ENCODE data around the gene RASL11A. TPM values are rescaled to one million over a fixed set of nuclear protein-coding genes. Genes with fewer than 3 reads are reported as not detected.

Gene RASL11A
- total and polyA plus RNA-seq, 2 experiments from 2014 or later = 6.3 to 18.8 TPM

- WGBS (ENCODE audit: low lambda C conversion rate, missing lambda C conversion rate) = 87% methylated on average over 2 of the region's 2 CpGs
- no peak for DNase-seq (ENCODE audit: low spot score)
- no peaks in the 10 kb centered on the region for H3K27me3 ChIP-seq
- H3K36me3 ChIP-seq (replicated peaks; ENCODE audit: insufficient read depth, low read depth) = no peaks in the 10 kb centered on the region
- H2AFZ ChIP-seq = no peak overlapping the region
- no peaks in the 10 kb centered on the region for H3K4me1 ChIP-seq (ENCODE audit: insufficient read depth)
- no peaks in the 10 kb centered on the region for H3K9me3 ChIP-seq (ENCODE audit: low read depth)
- H3K27ac ChIP-seq = peak overlapping the region; percentile 36
- H3K79me2 ChIP-seq = peaks cover 34% of the 10 kb centered on the region
- H3K9me2 ChIP-seq (replicated peaks; ENCODE audit: insufficient read depth) = no peaks in the 10 kb centered on the region
- TF ChIP-seq EZH2 (IDR thresholded peaks at IDR 0.05; ENCODE audit: borderline replicate concordance) (no peak), EZH2phosphoT487 (IDR thresholded peaks at IDR 0.05; ENCODE audit: low read depth, severe bottlenecking, unreplicated experiment) (no peak), CTCF (IDR thresholded peaks at IDR 0.05; ENCODE audit: poor library complexity) (no peak)
- H3K4me2 ChIP-seq = no peak overlapping the region
- no peak overlapping the region for H3K4me3 ChIP-seq
- H4K20me1 ChIP-seq (ENCODE audit: insufficient read depth, poor library complexity, severe bottlenecking) = peaks cover 34% of the 10 kb centered on the region
These were observed 10.8 kb upstream of the RASL11A start for GRCh38 chr13:27259831-27260230.

GRCh38 chr13:27261396-27261795, 9.2 kb upstream of the RASL11A start:
- Histone ChIP-seq H3K27ac (no peak overlapping the region), H3K27me3 (no peaks in the 10 kb centered on the region), H3K9me2 (replicated peaks; ENCODE audit: insufficient read depth) (no peaks in the 10 kb centered on the region), H3K9me3 (ENCODE audit: low read depth) (no peaks in the 10 kb centered on the region), H4K20me1 (ENCODE audit: insufficient read depth, poor library complexity, severe bottlenecking) (peaks cover 23% of the 10 kb centered on the region), H3K4me3 (no peak overlapping the region), H3K36me3 (replicated peaks; ENCODE audit: insufficient read depth, low read depth) (no peaks in the 10 kb centered on the region), H2AFZ (no peak overlapping the region), H3K79me2 (peaks cover 18% of the 10 kb centered on the region), H3K4me1 (ENCODE audit: insufficient read depth) (no peaks in the 10 kb centered on the region), H3K4me2 (no peak overlapping the region)
- DNase-seq (ENCODE audit: low spot score) = no peak
- TF ChIP-seq CTCF (IDR thresholded peaks at IDR 0.05; ENCODE audit: poor library complexity) (no peak), EZH2phosphoT487 (IDR thresholded peaks at IDR 0.05; ENCODE audit: low read depth, severe bottlenecking, unreplicated experiment) (no peak), EZH2 (IDR thresholded peaks at IDR 0.05; ENCODE audit: borderline replicate concordance) (no peak)
- WGBS (ENCODE audit: low lambda C conversion rate, missing lambda C conversion rate) = 64% methylated on average over 5 of the region's 5 CpGs

DNA sequence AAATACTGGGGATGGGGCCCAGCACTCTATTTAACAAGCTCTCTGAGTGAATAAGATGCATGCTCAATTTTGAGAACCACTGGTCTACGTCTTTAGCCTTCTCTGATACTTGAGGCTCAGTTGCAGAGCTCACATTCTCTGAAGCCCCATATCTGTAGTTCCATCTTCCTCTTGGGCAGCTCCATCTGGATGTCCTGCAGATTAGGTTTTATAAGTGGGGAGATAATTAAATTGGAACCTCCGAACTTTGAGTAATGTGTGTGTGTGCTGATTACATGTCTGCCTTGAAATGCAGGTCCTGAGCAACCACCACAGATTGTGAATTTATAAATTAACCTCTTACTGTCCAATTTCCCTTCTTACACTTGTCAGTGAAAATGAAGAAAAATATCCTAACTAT, 7.2 kb upstream of the RASL11A start:
- Histone ChIP-seq H2AFZ (no peak overlapping the region), H3K79me2 (peaks cover 5% of the 10 kb centered on the region), H3K27me3 (no peaks in the 10 kb centered on the region), H3K4me2 (no peak overlapping the region), H3K4me1 (ENCODE audit: insufficient read depth) (no peaks in the 10 kb centered on the region), H3K9me3 (ENCODE audit: low read depth) (no peaks in the 10 kb centered on the region), H3K4me3 (no peak overlapping the region), H3K27ac (no peak overlapping the region), H4K20me1 (ENCODE audit: insufficient read depth, poor library complexity, severe bottlenecking) (peaks cover 16% of the 10 kb centered on the region), H3K9me2 (replicated peaks; ENCODE audit: insufficient read depth) (no peaks in the 10 kb centered on the region), H3K36me3 (replicated peaks; ENCODE audit: insufficient read depth, low read depth) (no peaks in the 10 kb centered on the region)
- WGBS (ENCODE audit: low lambda C conversion rate, missing lambda C conversion rate) = 67% methylated on average over 2 of the region's 2 CpGs
- no peak for DNase-seq (ENCODE audit: low spot score)
- TF ChIP-seq CTCF (IDR thresholded peaks at IDR 0.05; ENCODE audit: poor library complexity) (no peak), EZH2 (IDR thresholded peaks at IDR 0.05; ENCODE audit: borderline replicate concordance) (no peak), EZH2phosphoT487 (IDR thresholded peaks at IDR 0.05; ENCODE audit: low read depth, severe bottlenecking, unreplicated experiment) (no peak)

GRCh38 chr13:27264181-27264580, 6.4 kb upstream of the RASL11A start:
- WGBS (ENCODE audit: low lambda C conversion rate, missing lambda C conversion rate) = 67% methylated on average over 5 of the region's 5 CpGs
- H4K20me1 ChIP-seq (ENCODE audit: insufficient read depth, poor library complexity, severe bottlenecking) = peaks cover 11% of the 10 kb centered on the region

More at GRCh38 chr13:27264181-27264580, 6.4 kb upstream of the RASL11A start:
- TF ChIP-seq EZH2 (IDR thresholded peaks at IDR 0.05; ENCODE audit: borderline replicate concordance) (no peak), CTCF (IDR thresholded peaks at IDR 0.05; ENCODE audit: poor library complexity) (no peak), EZH2phosphoT487 (IDR thresholded peaks at IDR 0.05; ENCODE audit: low read depth, severe bottlenecking, unreplicated experiment) (no peak)
- no peak overlapping the region for H3K4me3 ChIP-seq
- H2AFZ ChIP-seq = no peak overlapping the region
- DNase-seq (ENCODE audit: low spot score) = peak; percentile 35
- H3K9me3 ChIP-seq (ENCODE audit: low read depth) = no peaks in the 10 kb centered on the region
- no peaks in the 10 kb centered on the region for H3K36me3 ChIP-seq (replicated peaks; ENCODE audit: insufficient read depth, low read depth)
- H3K4me1 ChIP-seq (ENCODE audit: insufficient read depth) = no peaks in the 10 kb centered on the region
- H3K27ac ChIP-seq = peak overlapping the region; percentile 1
- no peaks in the 10 kb centered on the region for H3K9me2 ChIP-seq (replicated peaks; ENCODE audit: insufficient read depth)
- peaks cover 5% of the 10 kb centered on the region for H3K79me2 ChIP-seq
- no peak overlapping the region for H3K4me2 ChIP-seq
- no peaks in the 10 kb centered on the region for H3K27me3 ChIP-seq
